NCI-H2227 (cell line): Measurements from ENCODE around the gene FREM1.
A peak's percentile ranks its signal among the peaks of the same experiment; 100 is the strongest.

Experiments
- DNase-seq: peaks from one replicate; lab custom pipeline; 2025; ENCODE audit not compliant: unreplicated experiment; lab: John Stamatoyannopoulos, UW

Gene FREM1

GRCh38 chr9:14870090-14870489, 40.1 kb downstream of the FREM1 start:
- DNase-seq, result no peak

DNA sequence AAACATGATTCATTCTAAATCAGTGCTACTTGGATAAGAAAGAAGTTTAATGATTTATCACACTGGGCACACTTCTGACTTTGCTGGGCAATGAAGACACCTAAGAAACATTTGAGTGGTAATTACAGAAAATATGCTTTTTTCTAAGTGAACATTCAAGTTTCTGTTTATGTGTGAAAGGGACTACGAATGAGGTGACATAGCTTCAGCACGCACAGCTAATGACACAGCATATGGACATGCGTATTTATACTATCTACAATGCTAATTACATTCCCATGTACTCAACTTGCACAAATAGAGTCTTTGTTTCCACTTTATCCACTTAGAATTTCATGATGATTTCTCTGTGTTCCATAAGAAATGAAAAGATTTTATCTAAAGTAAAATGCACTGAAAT, 40.6 kb downstream of the FREM1 start:
- DNase-seq, result no peak

- DNase-seq, result peak; percentile 31
Measured at GRCh38 chr9:14868772-14869583, 41.2 kb downstream of the FREM1 start.

DNA sequence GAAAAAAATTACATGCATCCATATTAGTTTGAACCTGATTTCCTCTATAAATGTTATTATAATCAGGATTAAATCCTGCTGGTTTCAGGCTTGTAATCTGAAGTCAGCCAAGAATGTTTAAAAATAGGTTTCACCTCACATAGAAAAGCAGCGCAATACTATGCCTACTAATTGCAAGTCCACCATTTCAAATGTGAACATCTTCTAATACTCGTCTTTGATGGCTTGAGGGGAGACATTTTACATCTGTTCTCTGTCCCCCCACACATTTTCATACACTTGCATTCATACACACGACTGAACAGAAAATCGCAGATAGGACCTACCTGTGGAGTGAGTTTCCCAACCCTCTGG, 41.8 kb downstream of the FREM1 start:
- no peak for DNase-seq

- DNase-seq, result no peak
Measured at GRCh38 chr9:14866200-14866749, 44.0 kb downstream of the FREM1 start.

DNA sequence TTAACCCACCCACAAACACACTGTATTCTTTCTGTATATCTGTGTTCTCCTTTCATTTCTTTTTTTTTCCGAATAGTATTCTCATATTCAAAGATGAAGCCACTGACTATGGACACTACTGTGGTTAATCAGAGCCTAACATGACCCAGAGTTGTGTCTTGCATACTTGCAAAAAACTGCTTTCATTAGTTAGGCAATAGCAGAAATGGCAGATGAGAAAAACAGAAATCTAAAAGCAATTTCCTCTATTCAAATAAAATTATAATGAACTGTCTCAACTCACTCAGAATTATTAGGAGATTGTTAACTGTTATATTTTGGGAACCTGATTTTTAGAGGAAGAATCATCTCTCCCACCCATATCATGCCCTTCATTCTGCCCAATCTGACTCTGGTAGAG, 45.9 kb downstream of the FREM1 start:
- no peak for DNase-seq

- no peak for DNase-seq
Measured at GRCh38 chr9:14863402-14863801, 46.8 kb downstream of the FREM1 start.

- DNase-seq, result no peak
Measured at GRCh38 chr9:14857449-14858305, 52.6 kb downstream of the FREM1 start.

- peak; percentile 37 for DNase-seq
Measured at GRCh38 chr9:14849851-14850250, 60.4 kb downstream of the FREM1 start.

DNA sequence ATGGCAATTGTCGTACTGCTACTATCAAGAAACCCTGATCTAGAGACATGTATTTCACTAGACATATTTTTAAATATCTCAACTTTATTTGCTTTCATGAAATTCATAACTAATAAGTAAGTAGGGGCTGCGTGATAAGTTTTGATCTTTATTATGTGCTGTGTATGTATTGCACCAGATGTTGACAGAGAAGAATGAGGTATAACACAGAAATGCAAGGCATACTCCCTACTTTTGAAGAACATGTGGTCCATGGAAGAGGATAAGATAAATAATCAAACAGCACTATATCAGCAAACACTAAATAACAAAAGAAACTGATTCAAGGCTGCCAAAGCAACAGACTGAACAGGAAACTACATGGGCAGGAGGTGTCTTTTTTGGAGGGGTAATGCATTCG, 60.9 kb downstream of the FREM1 start:
- DNase-seq, result no peak

- DNase-seq, result peak; percentile 22
Measured at GRCh38 chr9:14846871-14847311, 63.3 kb downstream of the FREM1 start.

DNA sequence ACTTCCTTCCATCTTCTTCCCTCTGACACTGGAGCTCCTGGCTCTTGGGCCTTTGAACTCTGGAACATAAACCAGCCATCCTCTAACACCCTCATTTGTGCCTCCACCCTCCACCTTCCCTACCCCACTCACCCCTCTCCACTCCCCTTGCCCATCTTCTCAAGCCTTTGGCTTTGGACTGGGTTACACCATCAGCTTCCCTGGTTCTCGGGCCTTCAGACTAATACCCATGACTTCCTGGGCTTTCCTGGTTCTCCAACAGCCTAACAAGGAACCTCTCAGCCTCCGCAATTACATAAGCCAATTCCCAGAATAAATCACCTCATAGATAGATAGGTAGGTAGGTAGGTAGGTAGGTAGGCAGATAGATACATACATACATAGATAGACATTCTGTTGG, 67.1 kb downstream of the FREM1 start:
- DNase-seq, result no peak

GRCh38 chr9:14842269-14842668, 68.0 kb downstream of the FREM1 start:
- no peak for DNase-seq

GRCh38 chr9:14838701-14839100, 71.5 kb downstream of the FREM1 start:
- no peak for DNase-seq

DNA sequence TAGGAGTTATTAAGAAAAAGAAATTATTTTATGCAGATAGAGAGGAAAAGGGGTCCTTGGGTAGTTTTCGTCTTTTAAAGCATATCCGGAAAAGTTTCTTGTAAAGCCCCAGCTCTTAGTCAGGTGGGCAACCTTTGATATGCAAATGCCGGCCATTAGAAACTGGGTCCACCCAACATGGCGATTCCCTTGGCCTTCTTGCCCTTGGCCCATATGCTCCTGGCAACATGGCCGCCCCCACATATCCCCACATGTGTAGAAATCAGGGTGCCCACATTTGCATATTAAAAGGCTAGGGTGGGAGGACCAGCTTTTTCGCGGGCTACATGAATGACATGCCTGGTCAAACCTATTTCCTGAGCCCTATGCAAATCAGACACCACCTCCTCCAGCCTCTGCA, 73.3 kb downstream of the FREM1 start:
- no peak for DNase-seq

DNA sequence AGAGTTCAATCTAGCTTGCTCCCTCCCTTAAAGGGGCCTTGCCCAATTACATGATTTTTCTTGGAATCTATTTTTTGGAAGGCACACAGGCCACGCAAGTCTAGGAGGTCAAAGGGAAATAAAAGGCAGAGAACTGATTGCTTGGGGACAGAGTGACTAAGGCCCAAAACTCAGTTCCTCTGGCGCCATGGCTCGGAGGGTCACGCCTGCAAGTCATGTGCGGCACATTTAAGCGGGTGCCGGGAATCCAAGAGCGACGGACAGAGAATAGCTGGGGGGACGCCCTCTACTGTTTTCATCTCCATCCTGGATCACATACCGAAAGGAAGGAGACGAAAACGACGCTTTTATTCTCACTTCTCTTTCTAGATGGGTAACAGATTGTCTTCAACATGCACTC, 78.6 kb downstream of the FREM1 start:
- DNase-seq, result no peak

DNA sequence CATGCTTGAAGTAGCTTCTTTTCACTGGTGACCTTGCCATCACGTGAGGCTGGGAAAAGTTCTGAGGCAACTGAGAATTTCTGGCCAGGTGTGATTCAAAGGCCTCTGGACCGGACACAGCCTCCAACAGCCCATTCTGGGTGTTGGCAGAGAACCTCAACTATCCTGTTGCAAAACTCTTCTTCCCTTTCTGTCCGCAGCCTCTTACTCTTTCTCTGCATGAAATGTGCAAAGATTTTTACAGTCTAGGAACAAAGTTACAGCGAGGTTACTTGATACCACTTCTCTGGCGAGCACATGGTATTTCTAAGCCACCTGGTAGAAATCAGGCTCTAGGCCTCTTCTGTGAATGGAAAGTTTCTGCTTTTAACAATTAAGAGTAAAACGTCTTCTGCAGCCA, 79.2 kb downstream of the FREM1 start:
- DNase-seq, result no peak

GRCh38 chr9:14830057-14830456, 80.2 kb downstream of the FREM1 start:
- no peak for DNase-seq

GRCh38 chr9:14829204-14829603, 81.0 kb downstream of the FREM1 start:
- DNase-seq, result no peak

- DNase-seq, result no peak
Measured at GRCh38 chr9:14827805-14828204, 82.4 kb downstream of the FREM1 start.

GRCh38 chr9:14824481-14824880, 85.7 kb downstream of the FREM1 start:
- DNase-seq, result no peak

GRCh38 chr9:14823800-14824199, 86.4 kb downstream of the FREM1 start:
- DNase-seq, result no peak
